Astrocyte of the hippocampus (primary cell): ENCODE data around the gene RAP1GAP.
A peak's percentile ranks its signal among the peaks of the same experiment; 100 is the strongest.

Experiments
- DNase-seq: peaks from one replicate; pipeline ENCODE4 v3.0.0; 2011; ENCODE audit warnings: low read depth, low spot score

Gene RAP1GAP

DNA sequence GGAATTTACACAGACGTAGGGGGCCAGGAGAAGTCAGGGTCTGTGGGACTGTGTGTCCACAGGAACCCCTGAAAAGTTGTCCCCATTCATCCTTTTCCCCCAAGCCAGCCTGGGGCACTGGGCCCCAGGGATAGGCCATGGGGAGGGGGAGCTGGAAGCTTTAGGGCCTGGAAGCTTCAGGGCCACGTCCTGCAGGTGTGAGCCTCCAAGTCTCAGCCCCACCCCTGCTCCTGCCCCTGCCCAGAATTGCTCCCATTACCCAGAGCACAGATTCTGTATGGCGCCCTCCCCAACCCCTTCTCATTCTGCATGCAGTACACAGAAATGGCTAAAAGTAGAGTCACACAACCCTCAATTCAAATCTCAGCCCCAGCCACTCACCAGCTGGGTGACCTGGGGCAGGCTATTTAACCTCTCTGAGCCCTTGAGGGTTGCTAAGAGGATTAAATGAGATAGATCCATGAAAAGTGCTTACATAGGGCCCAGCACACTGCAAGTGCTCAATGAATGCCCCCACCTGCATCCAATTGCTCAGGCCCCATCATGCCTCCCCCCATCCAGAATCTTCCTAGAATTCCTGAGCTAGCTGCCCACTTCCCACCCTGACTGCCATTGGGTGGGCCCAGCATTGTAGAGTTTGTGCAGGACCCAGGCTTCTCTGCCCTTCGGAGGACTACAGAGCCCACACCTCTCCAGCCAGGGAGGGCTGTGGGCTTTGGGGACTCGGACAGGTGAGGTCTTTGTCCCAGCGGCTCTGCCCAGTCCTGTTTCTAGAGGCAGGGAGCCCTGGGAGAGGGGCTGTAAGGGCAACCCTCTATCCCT is 6.5 kb downstream of the RAP1GAP start:
- DNase-seq = no peak

- DNase-seq = no peak
Observed at GRCh38 chr1:21661886-21662285, 7.3 kb downstream of the RAP1GAP start.

DNA sequence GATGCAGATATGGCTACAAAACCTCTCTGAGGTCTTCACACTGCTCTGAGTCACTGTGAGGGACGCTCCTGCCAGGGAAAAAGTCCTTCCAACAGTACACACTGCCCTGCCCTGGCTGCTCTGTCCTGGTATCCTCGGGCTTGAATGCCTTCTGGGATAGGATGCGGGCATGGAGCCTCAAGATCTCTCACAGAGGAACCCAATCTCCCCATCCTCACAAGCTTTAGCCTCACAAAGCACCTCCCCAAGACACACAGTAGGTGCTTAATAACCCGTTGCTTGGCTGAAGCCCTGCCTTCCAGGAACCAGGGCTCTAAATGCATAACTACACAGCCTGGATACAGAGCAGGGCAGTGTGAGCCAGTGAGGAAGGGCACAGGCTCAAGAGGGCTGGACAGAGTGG is 9.2 kb downstream of the RAP1GAP start:
- no peak for DNase-seq

DNA sequence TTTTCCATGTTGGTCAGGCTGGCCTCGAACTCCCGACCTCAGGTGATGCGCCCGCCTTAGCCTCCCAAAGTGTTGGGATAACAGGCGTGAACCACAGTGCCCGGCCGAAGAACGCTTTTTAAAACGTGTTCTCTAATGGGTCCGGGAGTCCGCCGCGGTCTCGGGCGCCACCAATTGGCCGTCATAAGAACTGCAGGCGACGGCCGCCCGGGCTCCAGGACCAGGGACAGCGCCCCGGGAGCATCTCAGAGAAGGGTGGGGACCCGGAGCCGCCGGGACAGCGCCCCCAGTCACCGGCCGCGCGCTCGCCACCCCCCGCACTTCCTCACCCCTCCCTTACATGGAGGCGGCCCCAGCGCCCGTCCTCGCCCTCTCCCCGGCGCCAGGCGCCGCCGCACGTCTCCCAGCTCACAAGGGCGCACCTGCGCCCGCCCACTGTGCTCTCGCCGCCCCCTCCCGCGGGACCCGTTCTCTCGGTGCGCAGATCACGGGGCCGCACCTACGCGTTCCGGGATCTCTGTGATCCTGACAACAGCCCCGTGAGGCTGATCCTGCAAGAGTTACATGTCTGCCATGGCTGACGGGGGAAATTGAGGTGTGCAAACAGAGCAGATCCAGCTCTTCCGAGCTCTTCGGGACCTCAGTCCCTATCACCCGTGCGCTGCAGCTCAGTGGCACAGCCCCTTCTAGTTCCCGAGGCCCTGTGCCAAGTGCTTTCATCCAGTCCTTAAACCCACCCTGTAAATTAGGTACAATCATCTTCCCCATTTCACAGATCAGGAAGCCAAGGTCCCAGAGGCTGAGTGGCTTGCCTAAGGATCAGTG is 9.8 kb downstream of the RAP1GAP start:
- DNase-seq = peak; percentile 86

DNA sequence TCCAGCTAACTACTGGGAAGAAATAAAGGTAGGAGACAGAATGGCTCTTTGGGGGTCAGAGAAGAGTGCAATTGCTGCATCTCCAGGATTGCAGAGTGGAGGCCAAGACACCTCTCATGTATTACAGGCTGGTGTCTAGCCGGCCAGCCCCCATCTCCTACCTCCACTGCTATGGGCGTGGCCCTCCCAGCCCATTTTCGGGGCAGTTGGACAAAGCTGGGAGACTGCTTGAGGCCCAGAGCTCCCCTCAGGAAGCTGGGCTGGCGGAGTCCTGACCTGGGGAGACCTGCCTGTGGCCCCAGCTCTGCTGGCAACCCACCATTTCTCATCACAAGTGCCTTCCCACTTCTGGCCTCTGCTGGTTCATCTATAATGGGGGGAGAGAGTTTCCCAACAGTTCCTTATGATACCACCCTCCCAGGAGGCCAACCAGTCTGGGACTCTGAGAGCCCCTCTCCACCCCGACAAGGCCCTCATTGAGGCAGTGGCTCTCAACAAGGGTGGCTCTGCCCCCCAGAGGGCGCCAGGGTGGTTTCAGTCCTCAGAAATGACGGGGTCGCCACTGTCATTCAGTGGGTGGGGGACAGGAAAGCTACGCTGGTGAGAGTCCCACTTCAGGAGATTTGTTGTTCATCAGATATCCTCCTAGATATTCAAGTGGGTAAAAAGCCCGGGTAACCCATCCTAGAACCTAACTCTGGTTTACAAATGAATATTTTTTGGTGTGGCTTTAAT is 11.5 kb downstream of the RAP1GAP start:
- no peak for DNase-seq

DNA sequence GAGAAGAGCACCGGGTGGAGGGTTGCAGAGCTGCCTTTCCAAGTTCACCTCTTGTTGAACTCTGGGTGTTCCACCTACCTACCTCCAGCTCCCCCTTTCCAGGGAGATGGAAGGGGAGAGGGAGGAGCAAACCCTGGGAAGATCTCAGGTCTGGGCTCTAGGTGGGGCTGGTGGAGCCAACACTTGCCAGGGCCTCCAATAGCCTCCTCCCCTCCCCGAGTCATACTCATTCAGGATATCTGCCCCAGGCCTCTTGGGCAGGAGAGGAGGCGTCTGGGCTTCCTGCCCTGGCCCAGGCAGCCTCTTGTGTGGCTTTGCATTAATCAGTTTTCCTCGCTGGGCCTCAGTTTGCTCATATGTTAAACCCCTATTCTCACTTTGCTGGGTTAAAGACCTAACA is 13.4 kb downstream of the RAP1GAP start:
- DNase-seq = no peak

DNA sequence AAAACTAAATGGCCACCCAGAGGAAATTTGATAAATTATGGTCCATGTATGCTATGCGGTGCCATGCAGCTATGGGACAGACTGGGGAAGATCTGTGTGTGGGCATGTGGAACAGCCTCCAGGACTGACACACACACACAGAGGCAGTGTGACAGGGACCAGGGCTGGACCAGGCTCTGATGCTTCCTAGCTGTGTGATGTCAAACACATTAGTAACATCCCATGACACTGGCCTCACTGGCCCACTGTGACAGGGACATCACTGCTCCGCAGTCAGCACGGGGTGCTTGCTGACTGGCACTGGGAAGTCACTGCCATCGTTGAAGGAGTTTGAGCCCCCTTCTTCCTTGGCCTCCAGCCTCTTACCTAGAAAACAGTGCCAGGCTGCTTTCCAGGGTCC is 13.9 kb downstream of the RAP1GAP start:
- no peak for DNase-seq

- no peak for DNase-seq
Observed at GRCh38 chr1:21654209-21654608, 14.9 kb downstream of the RAP1GAP start.

GRCh38 chr1:21653744-21654100 is 15.4 kb downstream of the RAP1GAP start:
- no peak for DNase-seq

DNA sequence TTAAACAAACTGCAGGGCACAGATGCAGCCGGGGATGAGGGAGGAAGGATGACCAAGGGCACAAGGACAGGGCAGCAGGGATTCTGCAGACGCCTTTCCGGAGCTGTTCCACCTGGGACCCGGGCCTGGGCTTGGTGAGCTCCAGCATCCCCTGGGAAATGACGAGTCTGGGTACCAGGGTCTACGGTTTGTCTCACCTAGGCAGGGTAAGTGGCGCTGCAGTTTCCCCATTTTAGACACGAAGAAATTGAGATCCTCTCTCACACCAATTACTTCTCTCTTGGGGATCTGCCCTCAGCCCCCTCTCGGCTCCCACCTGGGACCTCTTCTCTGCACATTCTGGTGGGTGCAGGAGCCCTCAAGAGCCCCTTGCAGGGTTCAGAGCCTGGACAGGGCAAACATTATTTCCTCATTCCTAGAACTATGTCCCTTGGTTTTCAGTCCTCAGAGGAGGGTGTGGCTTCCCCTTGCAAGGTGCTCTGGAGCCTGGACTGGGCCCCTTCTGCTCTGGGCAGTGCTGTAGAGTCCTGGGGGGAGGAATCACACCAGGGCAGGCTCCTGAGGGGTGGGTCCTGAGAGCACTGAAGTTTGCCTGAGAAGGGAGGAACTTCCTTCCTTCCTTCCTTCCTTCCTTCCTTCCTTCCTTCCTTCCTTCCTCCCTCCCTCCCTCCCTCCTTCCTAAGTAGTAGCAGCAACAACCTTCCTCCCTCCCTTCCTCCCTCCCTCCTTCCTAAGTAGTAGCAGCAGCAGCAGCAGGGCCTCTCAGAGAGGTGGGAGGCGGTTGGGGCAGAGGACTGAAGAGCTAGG is 16.0 kb downstream of the RAP1GAP start:
- no peak for DNase-seq

DNA sequence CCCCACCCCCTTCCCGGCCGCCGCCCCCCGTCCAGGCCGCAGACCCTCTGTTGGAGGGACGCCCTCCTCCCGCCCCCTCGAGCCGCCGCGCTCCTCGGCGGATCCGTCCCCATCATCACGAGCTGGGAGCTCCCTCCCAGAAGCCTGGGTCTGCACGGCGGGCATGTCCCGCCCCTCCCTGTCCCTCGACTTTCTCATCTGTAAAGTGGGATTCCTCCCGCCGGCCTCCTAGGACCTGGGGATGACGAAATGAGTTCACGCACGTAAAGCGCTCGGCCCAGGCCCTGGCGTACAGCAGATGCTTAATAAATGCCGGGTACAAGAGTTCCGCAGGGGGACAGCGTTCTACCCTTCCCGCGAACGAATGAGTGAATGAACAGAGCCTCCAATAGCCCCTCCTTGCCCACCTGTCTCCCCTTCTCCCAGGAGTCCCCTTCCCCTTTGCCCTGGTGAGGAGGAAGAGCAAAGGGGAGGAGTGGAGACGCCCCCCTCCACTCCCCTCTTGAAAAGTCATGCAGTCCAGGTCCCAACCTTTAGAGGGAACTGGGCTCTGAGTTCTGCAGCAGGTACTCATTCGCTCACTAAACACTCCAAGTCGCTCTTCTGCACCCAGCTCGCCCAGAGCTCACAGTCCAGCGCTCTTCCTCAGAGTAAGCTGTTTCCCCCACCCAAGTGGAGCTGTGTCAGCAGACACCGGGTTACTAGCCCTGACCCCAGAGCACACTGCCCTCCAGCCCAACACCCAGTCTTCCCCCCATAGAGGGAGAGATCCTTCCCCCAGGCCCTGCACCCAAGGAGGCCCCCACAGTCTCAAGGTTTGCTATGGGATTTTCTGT is 16.8 kb downstream of the RAP1GAP start:
- no peak for DNase-seq

DNA sequence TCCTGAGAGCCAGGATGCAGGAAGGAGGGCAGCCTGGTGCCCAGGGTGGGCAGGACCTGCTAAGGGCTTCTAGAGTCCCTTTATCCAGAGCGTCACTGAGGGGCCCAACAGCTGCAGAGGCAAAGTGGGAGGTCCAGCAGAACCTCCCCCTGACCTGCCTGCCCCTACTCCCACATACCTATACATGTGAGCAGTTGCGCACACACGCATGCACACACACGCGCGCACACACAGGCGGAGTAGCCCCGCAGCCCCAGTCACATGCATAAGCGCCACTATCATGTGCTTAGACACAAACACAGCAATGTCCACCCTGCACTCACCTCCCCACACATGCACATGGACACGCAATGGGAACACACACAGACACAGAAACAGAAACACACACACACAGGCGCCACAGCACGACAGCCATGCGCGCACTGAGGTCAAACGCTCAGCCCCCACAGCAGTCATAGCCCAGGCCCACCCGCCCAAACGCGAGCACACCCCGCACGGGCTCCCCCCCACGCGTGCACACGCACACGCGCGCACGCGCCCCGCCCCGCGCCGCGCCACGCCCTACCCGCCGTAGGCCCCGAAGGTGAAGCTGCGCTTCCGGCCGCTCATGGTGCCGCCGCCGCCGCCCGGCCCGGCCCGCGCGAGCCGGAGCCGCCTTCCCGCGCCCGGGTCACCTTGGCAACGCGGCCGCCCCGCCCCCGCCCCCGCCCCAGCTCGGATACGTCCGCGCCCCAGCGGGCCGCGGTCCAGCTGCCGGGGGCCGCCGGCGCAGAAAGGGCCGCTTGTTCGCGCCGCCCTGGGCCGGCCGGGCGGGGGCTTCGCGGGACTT is 17.7 kb downstream of the RAP1GAP start:
- peak; percentile 53 for DNase-seq

GRCh38 chr1:21650400-21650799 is 18.8 kb downstream of the RAP1GAP start:
- DNase-seq = no peak

- no peak for DNase-seq
Observed at GRCh38 chr1:21649315-21649714, 19.8 kb downstream of the RAP1GAP start.

GRCh38 chr1:21648791-21649190 is 20.4 kb downstream of the RAP1GAP start:
- no peak for DNase-seq

GRCh38 chr1:21648352-21648730 is 20.8 kb downstream of the RAP1GAP start:
- DNase-seq = no peak

DNA sequence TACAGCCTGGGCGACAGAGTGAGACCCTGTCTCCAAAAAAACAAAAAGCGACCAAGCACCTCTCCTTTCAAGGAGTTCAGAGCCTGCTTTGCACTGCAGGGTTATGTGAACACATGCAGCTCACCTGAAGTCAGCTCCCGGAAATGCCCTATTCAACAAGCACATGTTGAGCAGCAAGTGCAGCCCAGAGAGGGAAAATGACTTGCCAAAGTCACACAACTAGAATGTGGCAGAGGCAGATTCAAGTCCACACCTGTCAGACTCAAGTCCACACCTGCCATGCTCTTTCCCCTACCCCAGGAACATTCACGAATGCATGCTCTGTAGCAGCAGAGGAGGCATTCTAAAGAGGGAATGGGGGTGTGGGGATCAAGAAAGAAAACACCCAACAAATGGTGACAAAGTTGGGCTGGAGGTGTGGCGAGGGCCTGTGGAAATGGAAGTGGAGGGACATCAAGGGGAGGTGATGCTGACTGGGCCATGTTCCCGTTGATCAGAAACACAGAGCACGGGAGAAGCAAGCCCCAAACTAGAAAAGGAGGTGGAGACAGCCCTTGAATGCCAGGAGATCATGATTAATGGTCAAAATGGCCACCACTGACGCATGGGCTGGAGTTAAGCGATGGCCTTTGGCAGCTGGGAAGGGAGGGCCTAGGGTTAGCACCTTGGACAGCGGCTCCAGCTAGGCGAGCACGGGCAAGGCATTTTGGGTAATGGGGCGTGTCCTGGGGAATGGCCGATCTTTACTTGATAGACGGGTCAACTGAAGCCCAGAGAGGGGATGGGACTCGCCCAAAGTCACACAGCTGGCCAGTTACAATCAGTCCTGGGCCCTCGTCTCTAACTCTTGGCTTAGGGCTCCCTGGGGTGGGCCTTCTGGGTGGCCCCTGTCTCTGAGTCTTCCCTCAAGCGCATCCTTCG is 21.5 kb downstream of the RAP1GAP start:
- peak; percentile 83 for DNase-seq

DNA sequence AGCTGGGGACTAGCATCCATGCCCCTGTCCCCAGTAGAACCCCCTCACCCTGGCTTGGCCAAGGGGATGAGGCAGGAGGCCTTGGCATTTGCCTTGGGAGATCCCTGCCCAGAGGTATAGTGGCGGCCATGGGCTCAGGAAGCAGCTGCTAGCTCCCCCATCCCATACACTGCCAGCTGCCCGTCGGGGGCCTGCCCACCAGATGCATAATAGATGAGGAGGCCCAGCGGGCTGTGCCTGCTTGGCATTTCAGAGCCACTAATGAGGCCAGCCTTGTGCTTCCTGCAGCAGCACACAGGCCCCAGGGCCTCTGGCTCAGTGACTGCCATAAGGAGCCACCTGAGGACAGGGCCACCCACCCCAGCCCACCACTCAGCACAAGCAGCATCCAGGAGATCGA is 23.6 kb downstream of the RAP1GAP start:
- no peak for DNase-seq

GRCh38 chr1:21644906-21645305 is 24.3 kb downstream of the RAP1GAP start:
- DNase-seq = no peak
